Dedifferentiated amniotic fluid mesenchymal stem cell (primary cell): Measurements from ENCODE around the gene AASDHPPT.
A peak's percentile ranks its signal among the peaks of the same experiment; 100 is the strongest.

Experiments used
- DNase-seq: peaks from one replicate; pipeline ENCODE4 v3.0.0-alpha.2; 2016; ENCODE audit errors: extremely low spot score

The AASDHPPT gene

DNA sequence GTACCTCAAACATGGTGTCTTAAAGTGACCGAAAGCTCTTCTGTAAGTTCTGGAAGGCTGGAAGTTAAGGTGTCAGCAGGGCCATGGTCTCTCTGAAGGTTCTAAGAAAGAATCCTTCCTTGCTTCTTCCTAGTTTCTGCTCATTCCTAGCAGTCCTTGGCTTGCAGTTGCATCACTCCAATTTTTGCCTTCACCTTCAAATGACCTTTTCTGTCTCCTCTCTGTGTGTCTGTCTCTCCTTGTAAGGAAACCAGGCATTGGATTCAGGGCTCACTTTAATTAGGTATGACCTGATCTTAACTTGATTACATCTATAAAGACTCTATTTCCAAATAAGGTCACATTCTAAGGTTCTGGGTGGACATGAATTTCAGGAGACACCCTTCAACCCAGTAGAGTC lies 8.7 kb downstream of the AASDHPPT start:
- DNase-seq: no peak

DNA sequence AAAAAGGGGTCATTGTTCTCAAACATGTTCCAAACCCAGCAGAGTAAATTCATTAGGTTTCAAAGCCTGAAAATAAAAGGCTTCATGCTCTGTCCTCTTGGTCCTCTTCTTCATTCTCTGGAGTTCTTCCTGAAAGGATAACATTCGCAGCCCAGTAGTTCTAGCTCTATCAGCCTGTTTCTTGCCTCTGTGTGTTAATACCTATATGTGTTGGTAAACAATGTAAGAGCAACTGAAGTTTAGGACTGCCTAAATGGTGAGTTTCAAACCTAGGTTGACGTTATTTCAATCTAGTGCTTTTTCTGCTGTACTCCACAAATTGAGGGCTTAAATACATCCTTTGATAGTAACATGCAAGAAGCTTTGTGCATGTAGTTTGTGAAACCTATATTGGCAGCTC lies 9.4 kb downstream of the AASDHPPT start:
- DNase-seq: no peak

DNA sequence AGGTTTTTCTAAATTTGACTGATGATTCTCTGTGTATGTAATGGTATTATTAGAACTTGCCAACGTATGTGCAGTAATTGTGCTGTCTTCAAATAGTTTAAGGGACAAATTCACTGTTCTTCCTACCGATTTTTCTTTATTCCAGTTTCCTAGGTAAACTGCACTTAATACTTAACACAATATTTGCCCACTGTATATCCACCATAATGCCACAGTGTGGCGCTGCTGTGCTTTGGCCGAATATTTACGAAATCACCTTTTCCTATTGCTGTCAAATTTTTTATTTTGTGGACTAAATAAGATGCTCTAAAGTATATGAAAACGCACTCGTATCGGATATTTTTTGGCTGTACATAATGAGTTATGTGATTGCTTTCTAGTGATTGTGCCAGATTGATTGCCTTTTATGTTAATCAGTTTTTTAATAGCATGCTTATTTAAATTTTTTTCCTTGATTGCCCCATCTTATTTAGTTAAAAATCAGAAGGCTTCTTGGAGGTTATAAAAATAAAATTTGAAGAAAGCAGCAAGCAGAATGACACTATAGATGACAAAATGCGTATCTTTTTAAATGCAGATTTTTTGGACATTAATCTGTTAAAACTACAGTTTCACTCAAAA lies 10.5 kb downstream of the AASDHPPT start:
- peak; percentile 63 for DNase-seq

DNA sequence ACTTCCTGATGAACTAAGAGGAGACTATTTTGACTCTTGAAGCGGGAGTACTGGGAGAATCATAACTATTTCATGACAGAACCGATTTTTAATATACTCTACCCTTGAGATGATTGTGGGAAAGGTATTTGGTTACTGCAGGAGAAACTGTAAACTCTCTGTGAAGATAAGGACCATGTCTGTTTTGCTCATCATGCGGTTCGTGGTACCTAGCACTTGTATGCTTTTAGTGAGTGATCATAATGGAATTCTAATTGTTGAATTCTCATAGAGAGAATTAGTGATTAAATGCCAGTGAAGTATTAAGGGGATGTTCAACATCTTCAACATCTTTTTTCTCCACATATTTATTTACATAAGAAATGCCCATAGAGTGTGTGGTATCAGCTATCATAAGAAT lies 11.4 kb downstream of the AASDHPPT start:
- no peak for DNase-seq

DNA sequence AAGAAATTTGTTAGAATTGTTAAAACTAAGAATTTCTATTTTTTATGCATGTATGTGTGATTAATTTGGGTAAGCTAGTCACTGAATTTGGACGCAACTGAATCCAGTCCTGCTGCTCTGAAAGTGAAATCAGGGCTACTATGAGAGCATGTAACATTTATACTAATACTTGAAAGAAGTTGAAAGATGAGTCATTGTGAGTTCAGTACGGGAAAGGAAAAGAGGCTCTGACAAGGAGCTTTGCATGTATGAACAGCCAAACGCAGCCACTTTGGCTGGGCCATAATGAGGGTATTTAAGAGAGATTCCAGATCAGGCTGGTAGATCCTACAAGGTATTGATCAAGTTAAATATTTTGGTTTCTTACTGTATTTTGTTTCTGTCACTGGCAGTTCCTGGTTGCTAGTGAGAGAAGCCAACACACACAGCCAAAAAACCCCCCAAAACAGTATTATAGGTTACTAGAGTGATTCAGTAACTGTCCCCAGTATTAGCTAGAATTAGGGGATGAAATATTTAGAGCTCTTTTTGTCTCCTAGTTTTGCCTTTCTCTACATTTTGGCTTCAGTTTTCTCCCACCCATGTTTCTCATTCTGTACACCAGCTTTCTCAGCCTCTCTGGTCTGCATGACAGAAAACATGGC lies 14.1 kb downstream of the AASDHPPT start:
- DNase-seq: peak; percentile 87

DNA sequence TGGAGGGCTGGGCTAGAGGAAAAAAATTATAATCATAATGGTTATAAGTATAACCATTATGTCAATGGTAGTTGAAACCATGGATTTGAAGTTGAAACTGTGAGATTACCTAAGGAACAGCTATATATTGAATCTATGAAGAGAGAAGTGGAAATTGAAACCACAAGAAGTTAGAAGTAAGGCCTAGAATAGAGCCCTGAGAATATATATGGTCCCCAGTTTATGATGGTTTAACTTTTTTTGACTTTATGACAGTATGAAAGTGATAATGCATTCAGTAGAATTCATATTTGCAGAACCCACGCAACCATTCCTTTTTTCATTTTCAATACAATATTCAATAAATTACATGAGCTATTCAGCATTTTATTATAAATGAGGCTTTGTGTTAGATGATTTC lies 15.0 kb downstream of the AASDHPPT start:
- no peak for DNase-seq

DNA sequence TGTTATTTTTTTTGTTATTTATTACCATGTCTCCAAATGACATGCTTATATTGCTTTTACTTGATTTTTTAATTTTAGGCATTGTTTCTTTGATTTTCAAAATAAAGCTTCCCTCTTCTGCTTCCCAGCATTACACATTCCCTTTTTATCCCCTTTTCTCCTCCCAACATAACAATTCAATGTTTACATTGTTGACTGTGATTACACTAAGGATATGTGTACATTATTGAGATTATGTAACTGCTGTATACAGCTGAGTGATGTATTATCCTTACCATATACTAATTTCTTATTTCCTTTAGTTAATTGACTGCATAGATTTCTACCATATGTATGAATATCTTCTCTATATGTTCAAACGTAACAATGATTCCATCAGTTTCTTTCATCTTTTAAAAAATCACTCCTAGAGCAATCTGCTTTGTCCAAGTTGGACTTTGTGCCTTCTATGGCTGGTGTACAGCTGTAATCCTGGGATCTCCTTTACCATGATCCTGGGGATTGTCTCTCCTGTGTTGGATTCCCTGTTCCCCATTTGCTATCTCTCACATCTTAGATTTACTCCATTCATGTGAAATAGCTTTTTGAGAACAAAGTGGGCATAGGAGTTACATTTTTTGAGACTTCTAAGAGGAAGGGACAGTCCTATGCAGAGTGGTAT lies 21.6 kb downstream of the AASDHPPT start:
- DNase-seq: no peak

DNA sequence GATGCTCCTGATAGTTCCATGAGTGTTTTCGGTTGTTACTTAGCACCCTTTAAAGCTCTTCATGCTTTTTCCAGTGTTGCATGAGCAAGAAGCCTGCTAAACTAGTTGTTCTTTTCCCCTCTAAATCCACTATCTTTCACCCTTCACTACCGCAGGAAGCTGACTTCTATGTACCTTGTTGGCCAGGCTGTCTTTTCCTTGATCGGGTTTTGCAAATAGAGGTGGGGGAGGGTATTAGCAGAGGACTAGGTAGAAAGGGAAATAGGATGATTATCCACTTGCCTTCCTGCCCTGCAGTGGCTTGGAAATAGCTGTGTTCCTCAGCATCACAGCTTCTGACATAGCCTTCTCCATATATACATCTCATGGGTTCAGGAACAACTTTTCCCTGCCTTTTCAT lies 23.9 kb downstream of the AASDHPPT start:
- DNase-seq: no peak

DNA sequence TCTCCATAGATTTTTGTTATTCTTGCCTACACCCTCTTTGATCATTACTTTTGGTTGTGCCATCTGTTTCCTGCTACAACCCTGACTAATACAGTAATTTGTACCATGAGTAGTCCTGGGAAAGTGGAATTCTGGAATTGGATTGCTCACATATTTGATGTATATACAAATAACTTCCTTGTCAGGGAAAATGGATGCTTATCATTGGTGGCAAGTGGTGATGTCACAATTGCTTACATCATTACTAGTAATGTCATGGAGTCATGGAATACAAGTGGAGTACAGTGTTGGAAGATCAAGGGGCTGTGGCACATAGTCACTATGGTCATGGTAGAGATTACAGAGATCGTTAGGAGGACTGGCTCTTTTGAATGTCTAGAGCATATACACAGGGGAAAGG lies 24.4 kb downstream of the AASDHPPT start:
- peak; percentile 17 for DNase-seq

DNA sequence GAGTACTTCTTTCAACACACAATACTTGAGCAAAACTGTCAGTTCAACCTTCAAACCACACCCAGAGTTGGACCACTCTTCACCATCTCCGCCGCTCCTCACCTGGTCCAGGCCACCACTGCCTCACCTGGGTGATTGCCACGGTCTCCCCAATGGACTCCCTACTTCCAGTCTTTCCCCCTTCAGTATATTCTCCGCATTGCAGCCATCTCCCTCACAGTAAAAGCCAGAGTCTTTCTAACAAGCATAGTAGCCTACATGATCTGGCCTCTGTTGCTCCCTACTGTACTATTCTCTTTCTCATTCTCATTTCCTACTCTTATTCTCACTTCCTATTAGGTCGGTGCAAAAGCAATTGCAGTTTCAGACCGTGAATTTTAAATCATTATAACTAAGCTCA lies 28.5 kb downstream of the AASDHPPT start:
- no peak for DNase-seq

DNA sequence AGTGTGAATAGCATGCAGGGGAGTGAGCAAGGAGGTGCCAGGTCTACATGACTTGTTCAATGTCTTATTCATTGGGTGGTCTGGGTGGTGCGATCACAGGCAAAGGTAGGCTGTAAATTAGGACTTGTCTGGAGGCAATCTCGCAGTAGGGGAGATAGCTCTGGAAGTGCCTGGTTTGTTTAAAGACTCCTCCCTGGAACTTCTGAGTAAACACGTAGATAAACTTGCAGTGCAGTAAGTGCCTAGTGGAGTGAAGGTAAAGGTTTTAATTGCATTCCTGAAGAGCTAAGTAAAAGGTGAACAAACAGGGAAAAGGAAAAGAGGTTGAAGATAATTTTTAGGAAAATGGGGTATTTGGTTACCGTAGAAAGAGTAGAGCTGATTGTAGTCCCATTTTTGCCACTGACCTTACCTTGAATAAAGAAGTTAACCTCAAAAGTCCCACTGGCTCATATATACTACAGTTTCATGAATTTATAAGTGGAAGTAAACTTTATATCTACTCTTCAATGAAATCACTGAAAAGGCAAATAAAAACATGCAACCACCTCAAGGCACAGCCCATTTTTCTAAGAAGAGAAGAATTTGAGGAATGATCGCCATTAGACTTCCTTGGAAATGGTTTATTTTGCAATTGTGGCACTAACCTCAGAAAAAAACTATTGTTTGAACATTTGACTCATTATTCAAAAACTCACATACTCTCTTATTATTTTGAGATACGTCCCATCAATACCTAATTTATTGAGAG lies 44.3 kb downstream of the AASDHPPT start:
- no peak for DNase-seq

DNA sequence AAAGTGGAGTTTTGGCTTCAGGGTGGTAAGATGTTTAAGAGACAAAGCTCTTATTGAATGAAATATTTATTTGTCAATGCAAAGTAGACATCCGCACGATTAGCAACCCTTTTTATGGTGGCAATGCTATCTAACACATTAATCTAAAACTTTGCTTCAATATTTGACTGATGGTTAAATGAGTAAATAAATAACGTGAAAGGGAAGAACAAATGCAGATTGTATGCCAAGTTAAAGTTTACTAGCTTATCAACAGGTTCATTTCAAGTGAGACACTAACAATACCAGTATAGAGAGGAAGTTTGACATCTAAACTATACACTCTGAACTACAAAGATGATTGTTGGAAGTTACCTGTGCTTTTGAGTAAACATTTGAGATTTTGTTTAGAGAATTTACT lies 50.1 kb downstream of the AASDHPPT start:
- DNase-seq: no peak

DNA sequence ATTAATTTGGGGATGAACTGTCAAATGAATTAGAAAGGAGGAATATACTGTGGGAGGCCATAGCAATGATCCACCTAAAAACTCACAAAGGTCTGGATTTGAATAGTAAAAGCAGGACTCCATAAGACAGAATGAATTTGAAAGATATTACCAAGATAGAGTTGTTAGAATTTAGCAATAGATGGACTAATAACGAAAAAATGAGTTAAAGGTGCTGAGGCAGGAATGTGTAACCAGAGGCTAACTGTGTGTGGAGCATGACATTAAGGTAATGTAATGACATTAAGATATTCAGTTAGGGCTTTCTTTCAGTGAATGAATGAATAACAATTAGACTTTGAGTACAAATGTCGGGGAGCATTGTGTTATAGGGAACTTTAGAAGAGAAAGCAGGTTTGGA lies 51.3 kb downstream of the AASDHPPT start:
- no peak for DNase-seq

DNA sequence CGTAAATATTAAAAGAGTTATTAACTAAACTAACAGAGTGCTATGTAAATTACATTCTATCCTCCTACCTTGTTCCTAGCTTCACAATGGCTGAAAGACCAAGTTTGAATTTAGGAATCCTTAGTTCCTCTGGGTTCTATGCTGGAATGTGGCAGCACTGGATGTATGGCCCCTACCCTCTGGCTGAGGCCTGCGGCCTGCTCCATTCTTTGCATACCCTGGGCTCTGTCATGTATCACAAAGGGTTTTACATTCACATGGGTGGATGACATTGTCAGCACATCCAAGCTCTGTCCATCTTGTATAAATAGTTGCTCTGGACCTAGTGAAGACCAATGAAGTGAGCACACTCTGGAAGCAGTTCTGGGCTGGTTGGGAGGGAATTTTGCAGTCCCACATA lies 54.5 kb downstream of the AASDHPPT start:
- DNase-seq: no peak

DNA sequence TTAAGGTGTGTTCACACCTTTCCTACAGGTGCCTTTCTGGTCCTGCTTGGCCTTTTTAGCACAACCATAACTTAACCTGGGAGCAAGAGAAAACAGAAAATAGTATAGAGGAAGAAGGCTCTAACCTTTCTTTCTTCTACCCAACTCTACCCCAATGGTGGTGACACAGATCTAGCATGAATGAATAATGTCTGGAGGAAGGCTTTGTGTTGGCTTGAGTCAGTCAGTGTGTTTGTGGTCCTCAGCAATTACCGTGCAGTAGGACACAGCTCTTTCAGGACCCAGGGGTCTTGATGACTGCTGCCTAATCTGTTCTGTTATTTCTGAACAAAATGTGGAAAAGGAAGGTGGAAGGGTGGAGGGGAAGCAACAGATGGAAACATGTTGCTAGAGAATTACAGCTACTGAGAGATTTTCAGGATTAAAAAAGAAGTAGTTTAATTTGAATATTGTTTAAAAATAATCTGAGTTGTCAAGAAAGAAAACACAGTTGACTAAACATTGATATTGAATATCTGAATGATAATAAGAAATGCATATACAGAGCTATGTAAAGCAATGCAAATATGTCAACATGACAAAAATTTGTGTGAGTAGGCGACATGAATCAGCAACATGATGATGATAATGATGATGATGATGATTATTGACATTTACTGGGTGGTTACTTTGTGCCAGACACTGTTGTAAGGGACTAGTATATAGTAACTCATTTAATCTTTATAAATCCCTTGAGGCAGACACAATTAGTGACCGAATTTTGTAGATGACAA lies 55.3 kb downstream of the AASDHPPT start:
- DNase-seq: no peak

DNA sequence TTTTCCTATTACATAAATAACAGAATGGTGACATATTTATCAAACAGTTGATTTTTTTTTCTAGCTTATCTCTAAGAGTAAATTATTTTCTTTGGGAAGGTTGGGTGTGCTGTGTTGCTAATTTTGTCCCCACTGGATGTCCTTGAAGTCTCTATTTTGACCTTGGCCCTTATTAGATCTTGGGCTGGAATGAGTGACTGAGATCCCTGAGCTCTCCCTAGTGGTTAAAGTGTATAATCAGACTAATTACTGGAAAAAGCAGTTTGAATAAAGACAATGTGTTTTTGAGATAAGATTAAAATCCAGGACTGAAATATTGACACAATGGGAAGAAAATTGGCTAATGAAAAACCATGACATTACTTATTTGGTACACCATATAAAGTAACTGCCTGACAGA lies 56.1 kb downstream of the AASDHPPT start:
- no peak for DNase-seq

DNA sequence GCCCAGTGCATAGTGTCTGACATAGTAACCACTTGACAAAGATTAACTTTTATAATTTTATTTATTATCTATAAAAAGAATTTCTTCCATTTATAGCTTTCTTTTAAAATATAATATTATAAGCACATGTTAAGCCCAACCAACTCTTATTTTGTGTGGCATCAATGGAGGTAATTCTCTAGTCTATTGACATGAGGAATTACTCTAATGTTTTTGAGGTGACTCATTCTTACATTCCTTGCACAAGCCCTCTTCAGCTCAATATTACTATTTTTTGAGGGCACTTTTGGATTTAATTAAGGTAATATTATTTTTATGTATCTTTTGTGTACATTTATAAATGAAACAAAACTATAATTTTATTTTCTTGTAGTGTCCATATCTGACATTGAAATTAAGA lies 59.6 kb downstream of the AASDHPPT start:
- no peak for DNase-seq

DNA sequence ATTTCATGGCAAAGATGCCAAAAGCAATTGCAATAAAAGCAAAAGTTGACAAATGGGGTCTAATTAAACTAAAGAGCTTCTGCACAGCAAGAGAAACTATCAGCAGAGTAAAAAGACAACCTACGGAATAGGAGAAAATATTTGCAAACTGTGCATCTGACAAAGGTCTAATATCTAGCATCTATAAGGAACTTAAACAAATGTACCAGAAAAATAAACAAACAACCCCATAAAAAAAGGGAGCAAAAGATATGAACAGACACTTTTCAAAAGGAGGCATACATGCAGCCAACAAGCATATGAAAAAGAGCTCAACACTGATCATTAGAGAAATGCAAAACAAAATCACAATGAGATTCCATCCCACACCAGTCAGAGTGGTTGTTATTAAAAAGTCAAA lies 60.3 kb downstream of the AASDHPPT start:
- DNase-seq: no peak
